Left renal pelvis (tissue), 4 donors: ENCODE measurements around the gene MACROD1. TPM values are rescaled to one million over a fixed set of nuclear protein-coding genes. Genes with fewer than 3 reads are reported as not detected.
"Not testable (repeated sequence)": the region's sequence is repeated elsewhere in the genome, so short reads cannot be mapped to it uniquely, and the experiment has no call there.

Experiments used
- DNase-seq, 4 donors: peaks; one replicate each; pipeline ENCODE4 v3.0.0-alpha.2; 2013; ENCODE audit warnings: low read depth in 4 of 4, low spot score in 3 of 4
- polyA plus RNA-seq, 4 donors: library from polyadenylated mRNA; unstranded; fragments of 120-200 nt; gene quantifications; one replicate each; pipeline ENCODE4 v1.2.1, GENCODE V29; 2013; ENCODE audit not compliant: insufficient read length in 4 of 4

MACROD1 gene
- polyA plus RNA-seq, 4 donors, result 14.9 to 17.8 (median 15.3) TPM

DNA sequence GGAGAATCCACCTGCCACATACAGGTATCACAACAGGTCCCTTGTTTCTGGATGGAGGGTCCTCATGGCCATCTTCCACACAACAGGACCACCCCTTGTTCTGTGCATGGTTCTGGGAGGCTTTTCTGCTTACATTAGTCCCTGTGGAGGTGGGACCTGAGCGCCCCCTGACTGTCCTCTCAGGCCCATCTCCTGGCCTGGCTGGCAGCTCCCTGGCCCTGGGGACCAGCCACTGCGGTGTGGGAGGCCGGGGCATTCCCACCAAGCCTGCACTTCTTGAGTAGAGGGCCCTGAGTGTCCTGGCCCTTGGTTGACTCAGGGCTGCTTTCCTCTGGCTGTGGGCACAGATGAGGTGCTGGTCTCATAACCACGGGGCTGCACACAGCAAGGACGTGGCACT lies 186.5 kb downstream of the MACROD1 start:
- DNase-seq, result no peak

DNA sequence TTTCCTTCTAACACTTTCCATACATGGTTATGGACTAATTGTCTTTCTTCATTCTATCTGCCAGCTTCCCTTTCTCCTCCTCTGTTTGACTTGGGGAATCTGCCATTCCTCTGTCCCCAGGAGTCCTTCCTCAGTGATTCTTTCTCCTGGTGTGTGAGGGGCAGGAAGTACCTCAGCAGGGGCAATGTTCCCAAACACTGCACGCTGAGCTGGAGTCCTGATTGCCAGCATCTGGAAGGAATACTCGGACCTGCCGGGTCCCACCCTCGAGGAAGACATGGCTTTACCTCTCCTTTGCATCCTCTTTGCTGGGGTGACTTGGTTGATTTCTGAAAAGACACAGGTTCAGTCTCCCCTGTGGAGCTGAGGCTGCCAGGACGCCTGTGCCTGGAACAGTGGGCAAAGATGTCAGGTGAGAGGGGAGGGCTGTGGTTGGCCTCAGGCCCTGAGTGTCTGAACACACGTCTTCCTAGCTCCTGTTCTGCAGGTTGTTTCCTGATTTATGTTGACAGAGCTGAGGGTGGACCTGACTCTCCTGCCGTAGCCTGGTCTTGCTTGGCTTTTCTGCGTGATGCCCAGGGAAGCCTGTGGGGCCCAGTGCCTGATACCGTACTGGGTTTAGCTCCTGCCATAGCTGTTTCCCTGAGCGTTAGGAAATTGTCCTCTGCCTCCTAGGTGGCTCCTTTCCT lies 187.2 kb downstream of the MACROD1 start:
- no peak for DNase-seq

DNA sequence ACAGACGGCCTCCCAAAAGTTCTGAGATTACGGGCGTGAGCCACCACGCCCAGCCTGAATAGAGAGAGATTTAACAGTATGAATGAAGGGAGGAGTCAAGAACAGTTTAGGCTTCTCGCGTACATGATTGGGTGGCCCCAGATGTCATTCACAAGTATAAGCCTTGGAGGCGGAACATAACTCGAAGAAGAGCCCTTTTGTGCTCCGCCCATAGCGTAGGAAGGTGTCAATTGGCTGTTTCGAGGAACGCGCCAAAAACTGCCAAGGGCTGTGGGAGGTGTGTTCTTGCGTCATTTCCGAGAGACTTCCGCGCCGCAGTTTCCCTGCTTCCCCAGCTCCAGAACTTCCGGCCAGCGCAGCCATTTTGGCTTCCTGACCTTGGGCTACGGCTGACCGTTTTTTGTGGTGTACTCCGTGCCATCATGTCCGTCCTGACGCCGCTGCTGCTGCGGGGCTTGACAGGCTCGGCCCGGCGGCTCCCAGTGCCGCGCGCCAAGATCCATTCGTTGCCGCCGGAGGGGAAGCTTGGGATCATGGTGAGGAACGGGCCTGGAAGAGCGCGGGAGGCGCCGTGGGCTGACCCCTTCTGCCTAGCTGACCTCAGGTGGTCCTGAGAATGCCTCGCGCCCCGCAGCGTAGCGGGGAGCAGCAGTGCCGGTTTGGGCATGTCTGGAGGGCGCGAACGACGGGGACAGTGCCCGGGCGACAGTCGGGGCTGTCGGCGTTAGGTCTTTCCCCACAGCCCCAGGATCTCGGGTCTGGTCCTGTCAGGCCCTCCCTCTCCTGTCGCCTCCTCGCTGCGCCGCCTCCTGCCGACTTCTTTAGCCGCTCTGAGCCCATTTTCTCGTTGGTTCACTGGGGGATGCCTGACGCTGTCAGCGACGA lies 191.4 kb downstream of the MACROD1 start, which contains the start of gene COX8A:
Gene COX8A, plus strand, starts transcription at position 362 of the 885 bp plus-strand sequence. Its CDS starts 61 bp downstream, at position 423.
- peak; percentile 98 to 100 (median 100) for DNase-seq

DNA sequence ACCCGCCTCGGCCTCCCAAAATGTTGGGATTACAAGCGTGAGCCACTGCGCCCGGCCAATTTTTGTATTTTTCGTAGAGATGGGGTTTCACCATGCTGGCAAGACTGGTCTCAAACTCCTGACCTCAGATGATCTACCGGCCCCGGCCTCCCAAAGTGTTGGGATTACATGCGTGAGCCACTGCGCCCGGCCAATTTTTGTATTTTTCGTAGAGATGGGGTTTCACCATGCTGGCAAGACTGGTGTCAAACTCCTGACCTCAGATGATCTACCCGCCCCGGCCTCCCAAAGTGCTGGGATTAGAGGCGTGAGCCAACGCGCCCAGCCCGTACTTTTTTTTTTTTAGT lies 192.0 kb downstream of the MACROD1 start:
- not testable (repeated sequence) for DNase-seq

DNA sequence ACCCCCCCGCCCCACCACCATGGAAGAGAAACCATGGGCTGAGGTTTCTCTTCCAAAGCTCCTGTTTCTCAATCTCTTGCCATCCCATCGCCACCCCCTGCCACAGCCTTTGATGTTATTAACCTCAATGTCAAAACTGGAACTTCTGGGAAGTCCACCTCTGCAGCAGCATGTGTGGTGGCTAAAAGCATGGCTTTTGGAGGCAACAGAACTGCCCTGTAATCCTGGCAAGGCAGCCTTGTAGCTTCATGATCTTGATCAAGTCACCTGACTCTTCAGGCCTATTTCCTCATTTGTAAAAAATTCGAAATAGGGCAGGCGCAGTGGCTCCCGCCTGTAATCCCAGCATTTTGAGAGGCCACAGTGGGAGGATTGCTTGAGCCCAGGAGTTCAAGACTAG lies 195.0 kb downstream of the MACROD1 start:
- no peak for DNase-seq

DNA sequence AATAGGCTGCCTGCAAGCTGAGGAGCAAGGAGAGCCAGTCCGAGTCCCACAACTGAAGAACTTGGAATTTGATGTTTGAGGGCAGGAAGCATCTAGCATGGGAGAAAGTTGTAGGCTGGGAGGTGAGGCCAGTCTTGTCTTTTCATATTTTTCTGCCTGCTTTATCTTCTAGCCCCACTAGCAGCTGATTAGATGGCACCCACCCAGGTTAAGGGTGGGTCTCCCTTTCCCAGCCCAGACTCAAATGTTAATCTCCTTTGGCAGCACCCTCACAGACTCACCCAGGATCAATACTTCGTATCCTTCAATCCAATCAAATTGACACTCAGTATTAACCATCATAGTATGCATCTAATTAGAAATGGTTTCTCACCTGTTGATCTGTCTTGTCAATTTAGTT lies 196.5 kb downstream of the MACROD1 start:
- DNase-seq, result no peak

DNA sequence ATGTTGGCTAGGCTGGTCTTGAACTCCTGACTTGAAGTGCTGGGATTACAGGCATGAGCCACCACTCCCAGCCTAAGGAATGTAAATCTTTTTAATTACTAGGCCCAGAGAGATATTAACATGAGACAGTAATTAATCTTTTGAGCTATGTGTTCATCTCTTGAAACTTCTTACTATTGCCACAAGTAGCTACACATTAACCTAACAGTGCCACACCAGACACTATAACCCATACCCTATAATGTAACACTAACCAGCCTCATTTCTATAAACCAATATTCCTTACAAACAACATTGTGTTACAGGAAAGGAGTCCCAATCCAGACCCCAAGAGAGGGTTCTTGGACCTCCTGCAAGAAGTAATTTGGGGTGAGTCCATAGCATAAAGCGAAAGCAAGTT lies 199.5 kb downstream of the MACROD1 start:
- no peak for DNase-seq

DNA sequence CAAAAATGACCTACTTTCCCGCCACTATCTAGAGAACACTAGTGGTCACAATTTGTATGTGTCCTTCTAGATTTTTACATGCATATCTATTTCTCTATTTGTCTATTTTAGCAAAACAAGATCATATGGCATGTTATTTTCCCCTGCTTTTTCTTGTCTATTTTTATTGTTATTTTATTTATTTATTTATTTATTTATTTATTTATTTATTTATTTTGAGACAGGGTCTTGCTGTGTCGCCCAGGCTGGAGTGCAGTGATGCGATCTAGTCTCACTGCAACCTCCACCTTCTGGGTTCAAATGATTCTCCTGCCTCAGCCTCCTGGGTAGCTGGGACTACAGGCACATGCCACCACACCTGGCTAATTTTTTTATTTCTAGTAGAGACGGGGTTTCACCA lies 202.0 kb downstream of the MACROD1 start:
- DNase-seq, result not testable (repeated sequence)

DNA sequence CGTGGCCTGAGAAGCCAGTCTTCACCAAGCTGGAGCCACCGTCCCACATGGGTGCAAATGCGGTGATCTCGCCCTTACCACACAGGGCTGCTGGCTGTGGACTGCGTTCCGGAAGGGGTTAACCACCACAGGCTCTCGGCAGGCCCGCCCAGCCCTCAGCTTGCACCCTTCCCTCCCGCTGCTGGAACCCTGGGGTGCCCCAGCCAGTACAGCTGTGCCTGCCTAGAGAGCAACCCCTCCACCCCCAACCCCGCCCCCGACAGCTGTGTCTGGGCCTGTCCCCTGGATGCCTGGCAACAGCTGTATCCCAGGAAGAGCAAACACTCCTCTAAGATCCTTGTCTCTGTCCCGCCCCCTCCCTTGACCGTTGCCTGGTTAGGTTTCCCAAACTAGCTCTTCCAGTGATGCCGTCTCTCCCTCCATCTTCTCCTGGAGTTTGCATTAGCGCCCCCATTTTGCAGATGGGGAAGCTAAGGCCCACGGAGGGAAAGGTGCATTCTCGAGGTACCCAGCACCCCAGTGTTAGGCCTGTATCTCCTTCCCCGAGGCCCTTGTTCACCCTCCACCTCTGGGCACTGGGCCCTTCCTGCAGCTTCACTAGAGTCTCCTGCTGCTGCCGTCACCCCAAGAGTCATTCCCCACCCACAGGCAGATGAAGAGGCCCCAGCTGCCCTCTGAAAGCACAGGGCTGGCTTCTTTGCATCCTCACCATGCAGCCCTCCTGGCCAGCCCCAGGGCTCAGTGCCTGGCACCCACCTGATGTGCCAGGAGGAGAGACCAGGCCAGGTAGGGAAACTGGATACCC lies 204.1 kb downstream of the MACROD1 start:
- DNase-seq, result no peak

DNA sequence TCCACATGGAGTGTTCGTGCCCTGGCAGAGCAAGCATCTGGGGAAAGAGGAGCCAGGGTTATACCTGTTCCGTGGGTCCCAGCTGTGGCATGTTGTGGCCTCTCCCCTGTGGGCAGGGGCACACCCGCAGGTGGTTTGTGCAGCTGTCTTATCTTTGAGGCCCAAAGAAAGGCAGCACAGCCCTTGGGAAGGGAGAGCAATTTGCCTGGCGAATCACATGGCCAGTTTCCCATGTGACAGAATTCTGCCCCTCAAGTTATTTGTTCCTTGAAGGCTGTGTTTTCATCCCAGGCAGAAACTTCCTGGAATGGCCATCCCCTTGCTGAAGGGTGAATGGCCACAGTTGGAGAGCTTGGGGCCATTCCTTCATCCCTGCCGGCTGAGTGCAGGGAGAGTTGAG lies 207.9 kb downstream of the MACROD1 start:
- DNase-seq, result no peak

DNA sequence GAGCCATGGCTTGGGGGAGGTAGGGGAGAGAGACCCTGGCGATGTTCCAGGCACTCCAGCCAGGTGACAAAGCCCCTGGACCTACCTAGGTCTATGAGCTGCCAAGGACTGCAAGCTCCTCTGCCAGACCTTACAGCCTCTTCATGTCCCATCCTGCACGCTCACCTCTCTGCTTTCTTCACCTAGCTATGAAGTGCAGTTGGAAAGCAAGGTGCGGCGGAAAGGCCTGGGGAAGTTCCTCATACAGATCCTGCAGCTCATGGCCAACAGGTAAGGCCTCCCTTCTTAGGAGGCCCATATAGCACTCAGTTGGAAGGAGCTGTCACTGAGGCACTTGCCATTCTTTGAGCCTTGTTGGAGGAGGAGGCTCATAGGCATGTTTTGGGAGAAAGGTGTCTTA lies 213.3 kb downstream of the MACROD1 start:
- DNase-seq, result no peak

DNA sequence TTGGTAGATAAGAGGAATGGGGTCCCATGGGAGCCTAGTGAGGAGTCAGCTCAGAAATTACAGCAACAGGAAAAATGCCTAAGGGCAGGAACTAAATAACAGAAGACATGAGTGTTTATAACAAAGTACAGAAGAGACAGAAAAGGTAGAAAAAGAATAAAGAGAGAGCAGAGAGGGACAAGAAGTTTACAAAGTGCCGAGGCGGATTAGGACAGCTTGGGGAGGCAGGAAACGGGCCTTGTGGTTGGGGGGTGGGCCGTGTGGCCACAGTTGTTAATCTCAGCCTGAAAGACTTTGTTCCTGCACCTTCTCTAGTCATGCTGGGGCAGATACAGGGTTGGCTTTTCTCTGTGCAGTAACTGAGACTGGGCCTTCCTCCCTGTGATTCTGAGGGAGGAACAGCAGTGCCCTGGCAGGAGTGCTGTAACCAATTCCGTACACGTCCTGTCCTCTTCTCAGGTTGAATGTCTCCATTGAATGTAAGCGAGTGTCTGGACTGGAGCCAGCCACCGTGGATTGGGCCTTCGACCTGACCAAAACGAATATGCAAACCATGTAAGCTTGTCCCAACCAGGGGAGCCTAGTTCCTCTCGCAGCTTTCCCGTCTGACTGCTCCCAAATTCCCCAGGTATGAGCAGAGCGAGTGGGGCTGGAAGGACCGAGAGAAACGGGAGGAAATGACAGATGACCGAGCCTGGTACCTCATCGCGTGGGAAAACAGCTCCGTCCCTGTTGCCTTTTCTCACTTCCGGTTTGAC lies 214.0 kb downstream of the MACROD1 start:
- no peak for DNase-seq

Other genes with a start within 250 kb of the MACROD1 start
- gene RCOR2, start 248.9 kb downstream of the MACROD1 start, polyA plus RNA-seq, result 10 to 100 TPM; 10.5 to 14.5 (median 11.6) TPM
- 10 to 100 TPM; 19.3 to 39.8 (median 32.1) TPM for gene NAA40, start 227.1 kb downstream of the MACROD1 start, polyA plus RNA-seq
- 100 to 1,000 TPM; 150 to 327 (median 212) TPM for gene COX8A, start 191.5 kb downstream of the MACROD1 start, polyA plus RNA-seq
- gene OTUB1, start 179.7 kb downstream of the MACROD1 start, polyA plus RNA-seq, result 100 to 1,000 TPM in 2 of 4 donors, 10 to 100 TPM in 2; 67.1 to 112 (median 101) TPM
- 1 to 10 TPM; 2.1 to 5.5 (median 3.5) TPM for gene FLRT1, start 130.2 kb downstream of the MACROD1 start, polyA plus RNA-seq
- gene STIP1, start 20.1 kb upstream of the MACROD1 start, polyA plus RNA-seq, result 100 to 1,000 TPM; 125 to 232 (median 205) TPM
- gene FERMT3, start 40.6 kb upstream of the MACROD1 start, polyA plus RNA-seq, result 1 to 10 TPM; 3.4 to 7.2 (median 5.6) TPM
- 10 to 100 TPM; 25.7 to 56.1 (median 40.1) TPM for gene TRPT1, start 60.1 kb upstream of the MACROD1 start, polyA plus RNA-seq
- gene NUDT22, start 60.2 kb upstream of the MACROD1 start, polyA plus RNA-seq, result 10 to 100 TPM; 13.2 to 32.7 (median 19.1) TPM
- gene DNAJC4, start 64.4 kb upstream of the MACROD1 start, polyA plus RNA-seq, result 10 to 100 TPM; 44.9 to 85.8 (median 59.1) TPM
- 100 to 1,000 TPM in 2 of 4 donors, 10 to 100 TPM in 2; 82.6 to 115 (median 99.9) TPM for gene VEGFB, start 68.5 kb upstream of the MACROD1 start, polyA plus RNA-seq
- gene FKBP2, start 75.0 kb upstream of the MACROD1 start, polyA plus RNA-seq, result 10 to 100 TPM; 61.0 to 99.2 (median 86.6) TPM
- gene PPP1R14B, start 80.8 kb upstream of the MACROD1 start, polyA plus RNA-seq, result 10 to 100 TPM; 54.4 to 90.9 (median 69.8) TPM
- gene PLCB3, start 85.4 kb upstream of the MACROD1 start, polyA plus RNA-seq, result 10 to 100 TPM; 12.4 to 17.1 (median 13.7) TPM
- 10 to 100 TPM; 42.1 to 69.9 (median 48.3) TPM for gene BAD, start 118.6 kb upstream of the MACROD1 start, polyA plus RNA-seq
- gene GPR137, start 119.7 kb upstream of the MACROD1 start, polyA plus RNA-seq, result 10 to 100 TPM; 27.4 to 48.6 (median 30.6) TPM
- gene KCNK4, start 125.2 kb upstream of the MACROD1 start, polyA plus RNA-seq, result under 1 TPM in 1 of 4 donors, not detected in 3; 0.16 TPM
- under 1 TPM in 1 of 4 donors, not detected in 3; 0.79 TPM for gene CATSPERZ, start 134.2 kb upstream of the MACROD1 start, polyA plus RNA-seq
- 10 to 100 TPM in 3 of 4 donors, 1 to 10 TPM in 1; 7.4 to 31.0 (median 17.2) TPM for gene ESRRA, start 139.4 kb upstream of the MACROD1 start, polyA plus RNA-seq
- gene TRMT112, start 151.4 kb upstream of the MACROD1 start, polyA plus RNA-seq, result 100 to 1,000 TPM; 208 to 244 (median 221) TPM
- 100 to 1,000 TPM; 156 to 230 (median 184) TPM for gene PRDX5, start 152.0 kb upstream of the MACROD1 start, polyA plus RNA-seq
- 1 to 10 TPM; 2.7 to 5.2 (median 3.6) TPM for gene CCDC88B, start 174.1 kb upstream of the MACROD1 start, polyA plus RNA-seq
- gene RPS6KA4, start 193.0 kb upstream of the MACROD1 start, polyA plus RNA-seq, result 10 to 100 TPM in 3 of 4 donors, 1 to 10 TPM in 1; 9.4 to 16.3 (median 13.5) TPM